OCI-LY7 (cell line): ENCODE measurements around the gene SMIM10L2A. TPM values are rescaled to one million over a fixed set of nuclear protein-coding genes. Genes with fewer than 3 reads are reported as not detected.

ENCODE experiments used
- BruUV-seq: library from RNA; stranded (reverse); fragments of 400-500 nt; replicated peaks from 2 replicates; lab custom pipeline; 2021; lab: Mats Ljungman, UMichigan
- CTCF ChIA-PET: fragments of 300-600 bp; sonication (Branson Sonifier 250); formaldehyde crosslinking; loops from one replicate; lab custom pipeline; 2022; ENCODE audit warnings: antibody characterized with exemption; ENCODE audit not compliant: unreplicated experiment; lab: Charles Lee
- POLR2A ChIA-PET: fragments of 300-600 bp; sonication (Branson Sonifier 250); formaldehyde crosslinking; loops from one replicate; lab custom pipeline; 2022; ENCODE audit warnings: antibody characterized with exemption; lab: Charles Lee
- DNase-seq: peaks from one replicate; pipeline ENCODE4 v3.0.0-alpha.2; 2015; ENCODE audit warnings: low spot score
- H2AFZ ChIP-seq: fragments of 200-600 bp; sonication (generic), shearing (Covaris generic); 2 replicates; pipeline ENCODE4 v1.6.1; 2014; ENCODE audit warnings: mild to moderate bottlenecking, antibody characterized with exemption, low read length, moderate library complexity
- H3K27ac ChIP-seq: fragments of 200-600 bp; sonication (generic); 2 replicates; pipeline ENCODE4 v1.5.1; 2014; ENCODE audit warnings: mixed run types, low read depth, mild to moderate bottlenecking, moderate library complexity, low read length, inconsistent platforms; ENCODE audit not compliant: poor library complexity, severe bottlenecking
- H3K36me3 ChIP-seq: fragments of 200-600 bp; sonication (generic); 2 replicates; pipeline ENCODE4 v1.6.1; 2014; ENCODE audit warnings: mild to moderate bottlenecking, antibody characterized with exemption, low read length, moderate library complexity, mixed read lengths; ENCODE audit not compliant: insufficient read depth
- H3K4me1 ChIP-seq: fragments of 200-600 bp; sonication (generic); 2 replicates; pipeline ENCODE4 v1.5.1; 2014; ENCODE audit warnings: mild to moderate bottlenecking, low read length; ENCODE audit not compliant: insufficient read depth, poor library complexity, severe bottlenecking
- H3K4me2 ChIP-seq: fragments of 200-600 bp; sonication (generic); 2 replicates; pipeline ENCODE4 v1.6.1; 2014; ENCODE audit warnings: mild to moderate bottlenecking, low read length
- H3K4me3 ChIP-seq: fragments of 200-600 bp; sonication (generic); 2 replicates; pipeline ENCODE4 v1.5.1; 2014; ENCODE audit warnings: mild to moderate bottlenecking, low read depth, low read length; ENCODE audit not compliant: poor library complexity, severe bottlenecking
- H3K79me2 ChIP-seq: fragments of 200-600 bp; sonication (generic); 2 replicates; pipeline ENCODE4 v1.6.1; 2016; ENCODE audit warnings: low read depth, mild to moderate bottlenecking, low read length, moderate library complexity, mixed read lengths; ENCODE audit not compliant: insufficient read depth
- H3K9me2 ChIP-seq: fragments of 200-600 bp; sonication (generic); 2 replicates; pipeline ENCODE4 v1.6.1; 2016; ENCODE audit warnings: mild to moderate bottlenecking, low read length, mixed read lengths; ENCODE audit not compliant: insufficient read depth
- H3K9me3 ChIP-seq: fragments of 200-600 bp; sonication (generic); 2 replicates; pipeline ENCODE4 v1.6.1; 2014; ENCODE audit warnings: mild to moderate bottlenecking, mixed run types, low read length, mixed read lengths
- H4K20me1 ChIP-seq: fragments of 200-600 bp; sonication (generic); 2 replicates; pipeline ENCODE4 v1.6.1; 2014; ENCODE audit warnings: mild to moderate bottlenecking, antibody characterized with exemption, low read length, moderate library complexity, mixed read lengths; ENCODE audit not compliant: insufficient read depth
- CTCF ChIP-seq: fragments of 200-600 bp; sonication (generic); conservative IDR thresholded peaks from 2 replicates; pipeline ENCODE4 v1.5.1; 2014; ENCODE audit warnings: mild to moderate bottlenecking, antibody characterized with exemption, low read length, moderate library complexity, mixed read lengths
- EZH2phosphoT487 ChIP-seq: fragments of 200-600 bp; sonication (generic); IDR thresholded peaks from 2 replicates; pipeline ENCODE4 v1.6.1; 2018; ENCODE audit warnings: low read depth, borderline replicate concordance, mild to moderate bottlenecking, mixed run types, antibody characterized with exemption, low read length, moderate library complexity, mixed read lengths
- intact Hi-C: fragments of 100-400 bp; cut with micrococcal nuclease; formaldehyde crosslinking; loops from one replicate; pipeline ENCODE4 v1.10.0; 2022; ENCODE audit not compliant: unreplicated experiment
- total RNA-seq, 2 experiments: library from RNA; depleted of rRNA in 1 of 2; stranded (reverse); fragments of >200 nt in 1 of 2; shearing (Covaris generic) in 1 of 2; gene quantifications; 2 replicates each; pipeline ENCODE4 v1.2.3, GENCODE V29; 2014 to 2022

Gene SMIM10L2A
- total RNA-seq, 2 experiments from 2014 or later: 0.19 TPM; not detected in 1

GRCh38 chrX:135391734-135392133 lies 30.0 kb upstream of the SMIM10L2A start:
- no TSS peak for BruUV-seq
- Histone ChIP-seq H3K9me2 (no peaks in the 10 kb centered on the region), H4K20me1 (no peaks in the 10 kb centered on the region), H3K27ac (no peak overlapping the region), H3K9me3 (no peaks in the 10 kb centered on the region), H3K4me1 (no peaks in the 10 kb centered on the region), H3K4me2 (no peak overlapping the region), H3K4me3 (no peak overlapping the region), H3K36me3 (no peaks in the 10 kb centered on the region), H2AFZ (no peak overlapping the region), H3K79me2 (no peaks in the 10 kb centered on the region)
- TF ChIP-seq EZH2phosphoT487 (no peak), CTCF (no peak)
- intact Hi-C loops: no loop called here
- CTCF ChIA-PET: no interaction called here
- DNase-seq: no peak
- POLR2A ChIA-PET: interaction anchor here (1.6 kb wide), 1 partner anchor 11 kb away, joined by 4 read pairs; no protein-coding TSS in a partner anchor

GRCh38 chrX:135393051-135393450 lies 28.7 kb upstream of the SMIM10L2A start:
- Histone ChIP-seq H3K27ac (no peak overlapping the region), H3K79me2 (no peaks in the 10 kb centered on the region), H3K9me3 (no peaks in the 10 kb centered on the region), H3K4me3 (no peak overlapping the region), H3K4me1 (no peaks in the 10 kb centered on the region), H3K9me2 (no peaks in the 10 kb centered on the region), H2AFZ (no peak overlapping the region), H3K36me3 (no peaks in the 10 kb centered on the region), H4K20me1 (no peaks in the 10 kb centered on the region), H3K4me2 (no peak overlapping the region)
- ChIA-PET CTCF (no interaction called here), POLR2A (no interaction called here)
- DNase-seq: no peak
- BruUV-seq: no TSS peak
- intact Hi-C loops: no loop called here
- TF ChIP-seq EZH2phosphoT487 (no peak), CTCF (no peak)

- no peak for TF ChIP-seq EZH2phosphoT487
- no peak for TF ChIP-seq CTCF
- no peak for DNase-seq
- intact Hi-C loops: no loop called here
- Histone ChIP-seq H3K4me3 (no peak overlapping the region), H3K4me2 (no peak overlapping the region), H3K4me1 (no peaks in the 10 kb centered on the region), H3K79me2 (no peaks in the 10 kb centered on the region), H3K27ac (no peak overlapping the region), H3K9me3 (no peaks in the 10 kb centered on the region), H3K36me3 (no peaks in the 10 kb centered on the region), H3K9me2 (no peaks in the 10 kb centered on the region), H2AFZ (no peak overlapping the region), H4K20me1 (no peaks in the 10 kb centered on the region)
- BruUV-seq: no TSS peak
- ChIA-PET POLR2A (interaction anchor here (0.6 kb wide), 1 partner anchor 40 kb away, joined by 3 read pairs; no protein-coding TSS in a partner anchor), CTCF (no interaction called here)
These were observed 26.7 kb upstream of the SMIM10L2A start for GRCh38 chrX:135395064-135395463.
